SK-N-SH (cell line): ENCODE data around the gene ZNF319. TPM values are rescaled to one million over a fixed set of nuclear protein-coding genes. Genes with fewer than 3 reads are reported as not detected.

Source experiments
- CTCF ChIA-PET: fragments of 300-600, 350-600 bp; formaldehyde crosslinking; extraction: SDS; loops from one replicate; lab custom pipeline; 2021; lab: Yijun Ruan, JAX
- POLR2A ChIA-PET: fragments of 350-600 bp; sonication (Branson Sonifier 250); formaldehyde crosslinking; extraction: SDS; loops from one replicate; lab custom pipeline; 2020; ENCODE audit warnings: antibody characterized with exemption, inconsistent platforms; lab: Yijun Ruan, JAX
- DNase-seq: peaks from one replicate; pipeline ENCODE4 v3.0.0; 2012
- H2AFZ ChIP-seq: fragments of 200-600 bp; sonication (generic); 2 replicates; pipeline ENCODE4 v1.8.1; 2016; ENCODE audit warnings: antibody characterized with exemption, mild to moderate bottlenecking, low read depth
- H3F3A ChIP-seq: fragments of 200-600 bp; sonication (generic); replicated peaks from 2 replicates; pipeline ENCODE3; 2016; ENCODE audit warnings: antibody characterized with exemption, mild to moderate bottlenecking; ENCODE audit not compliant: insufficient read depth
- H3K27ac ChIP-seq, 2 experiments: fragments of 200-500 bp in 1 of 2; fragments of 200-600 bp in 1 of 2; sonication (Bioruptor generic) in 1 of 2; sonication (generic), shearing (Covaris generic) in 1 of 2; 2 replicates each; pipeline versions ENCODE4 v1.5.1 to v1.6.1; 2014 to 2016; ENCODE audit warnings: low read depth in 2 of 2, inconsistent platforms in 1 of 2, low read length in 1 of 2, mild to moderate bottlenecking in 1 of 2, mixed read lengths in 1 of 2
- H3K27me3 ChIP-seq: fragments of 200-600 bp; sonication (generic), shearing (Covaris generic); 2 replicates; pipeline ENCODE4 v1.6.1; 2016; ENCODE audit warnings: mixed run types; ENCODE audit not compliant: insufficient read depth
- H3K36me3 ChIP-seq, 2 experiments: fragments of 200-500 bp in 1 of 2; fragments of 200-600 bp in 1 of 2; sonication (Bioruptor generic) in 1 of 2; sonication (generic) in 1 of 2; replicated peaks in 1 of 2; 2 replicates each; pipeline versions ENCODE3 to v1.5.1; 2014 to 2016; ENCODE audit warnings: low read length in 1 of 2, mild to moderate bottlenecking in 1 of 2; ENCODE audit not compliant: insufficient read depth in 2 of 2, control insufficient read depth in 1 of 2
- H3K4me1 ChIP-seq, 2 experiments: fragments of 200-500 bp in 1 of 2; fragments of 200-600 bp in 1 of 2; sonication (Bioruptor generic) in 1 of 2; sonication (generic), shearing (Covaris generic) in 1 of 2; 2 replicates each; pipeline versions ENCODE4 v1.5.1 to v1.6.1; 2014 to 2016; ENCODE audit warnings: low read depth in 1 of 2, low read length in 1 of 2, mixed run types in 1 of 2; ENCODE audit not compliant: insufficient read depth in 2 of 2, control insufficient read depth in 1 of 2
- H3K4me2 ChIP-seq: fragments of 200-600 bp; sonication (generic), shearing (Covaris generic); 2 replicates; pipeline ENCODE4 v1.6.1; 2017; ENCODE audit warnings: mixed run types
- H3K4me3 ChIP-seq, 2 experiments: fragments of 200-500 bp in 1 of 2; fragments of 200-600 bp in 1 of 2; sonication (Bioruptor generic) in 1 of 2; sonication (generic), shearing (Covaris generic) in 1 of 2; 2 replicates each; pipeline versions ENCODE4 v1.5.1 to v1.8.1; 2014 to 2016; ENCODE audit warnings: low read depth in 2 of 2, inconsistent platforms in 1 of 2, low read length in 1 of 2, mild to moderate bottlenecking in 1 of 2, mixed read lengths in 1 of 2, moderate library complexity in 1 of 2
- H3K79me2 ChIP-seq: fragments of 200-600 bp; sonication (generic); 2 replicates; pipeline ENCODE4 v1.8.1; 2017; ENCODE audit warnings: mild to moderate bottlenecking; ENCODE audit not compliant: insufficient read depth
- H3K9ac ChIP-seq: fragments of 200-600 bp; sonication (generic); 2 replicates; pipeline ENCODE4 v1.6.1; 2017; ENCODE audit warnings: mixed run types
- H3K9me2 ChIP-seq: fragments of 200-600 bp; sonication (generic); 2 replicates; pipeline ENCODE4 v1.6.1; 2017; ENCODE audit warnings: mixed run types
- H3K9me3 ChIP-seq: fragments of 200-600 bp; sonication (generic); 2 replicates; pipeline ENCODE4 v1.6.1; 2017; ENCODE audit warnings: mixed run types, mild to moderate bottlenecking, moderate library complexity
- H4K20me1 ChIP-seq: fragments of 200-600 bp; sonication (generic); 2 replicates; pipeline ENCODE4 v1.6.1; 2017; ENCODE audit warnings: mild to moderate bottlenecking, mixed run types; ENCODE audit not compliant: insufficient read depth
- CHD2 ChIP-seq: fragments of 150-350 bp; IDR thresholded peaks from 2 replicates; pipeline ENCODE4 v1.6.1; 2018; ENCODE audit warnings: low read length; ENCODE audit not compliant: partially characterized antibody
- CTCF ChIP-seq: fragments of 200-600 bp; sonication (generic); IDR thresholded peaks from 2 replicates; pipeline ENCODE4 v1.6.1; 2017; ENCODE audit warnings: antibody characterized with exemption, mild to moderate bottlenecking, moderate library complexity
- ELF1 ChIP-seq: IDR thresholded peaks from 2 replicates; pipeline ENCODE4 v1.4.0; 2012
- EZH2phosphoT487 ChIP-seq: fragments of 200-600 bp; sonication (generic); IDR thresholded peaks from 2 replicates; pipeline ENCODE4 v1.6.1; 2017; ENCODE audit warnings: low read depth, mixed run types, mild to moderate bottlenecking, antibody characterized with exemption, moderate library complexity, borderline replicate concordance
- FOXJ3 ChIP-seq: sonication (generic); formaldehyde crosslinking; IDR thresholded peaks from 2 replicates; pipeline ENCODE4 v1.5.1; 2020; ENCODE audit warnings: mild to moderate bottlenecking, missing genetic modification reagents
- FOXM1 ChIP-seq: IDR thresholded peaks from 2 replicates; pipeline ENCODE4 v1.4.0; 2012; ENCODE audit warnings: low read depth, mild to moderate bottlenecking
- IRF3 ChIP-seq: fragments of 150-350 bp; IDR thresholded peaks from 2 replicates; pipeline ENCODE4 v1.6.1; 2016; ENCODE audit warnings: mild to moderate bottlenecking, low read depth, low read length
- NRF1 ChIP-seq: IDR thresholded peaks from 2 replicates; pipeline ENCODE4 v1.6.1; 2012; ENCODE audit warnings: low read depth, mild to moderate bottlenecking, low read length
- POLR2AphosphoS5 ChIP-seq: IDR thresholded peaks from 2 replicates; pipeline ENCODE4 v1.6.1; 2012; ENCODE audit warnings: low read depth, low read length
- RAD21 ChIP-seq: IDR thresholded peaks from 2 replicates; pipeline ENCODE4 v1.6.1; 2012; ENCODE audit warnings: mild to moderate bottlenecking, low read length
- RCOR1 ChIP-seq: fragments of 150-350 bp; IDR thresholded peaks from 2 replicates; pipeline ENCODE4 v1.6.1; 2017; ENCODE audit warnings: antibody characterized with exemption, low read length
- REST ChIP-seq: IDR thresholded peaks from 2 replicates; pipeline ENCODE4 v1.6.1; 2012; ENCODE audit warnings: mild to moderate bottlenecking, low read depth, low read length, moderate library complexity
- RFX5 ChIP-seq: IDR thresholded peaks from 2 replicates; pipeline ENCODE4 v1.6.1; 2012; ENCODE audit warnings: mild to moderate bottlenecking, improper control_type of control experiment, low read length
- SIN3A ChIP-seq: IDR thresholded peaks from 2 replicates; pipeline ENCODE4 v1.6.1; 2012; ENCODE audit warnings: low read depth, mild to moderate bottlenecking, low read length, moderate library complexity, borderline replicate concordance
- TAF1 ChIP-seq: IDR thresholded peaks from 2 replicates; pipeline ENCODE4 v1.6.1; 2012; ENCODE audit warnings: low read depth, mild to moderate bottlenecking, low read length, moderate library complexity, borderline replicate concordance
- TCF12 ChIP-seq: IDR thresholded peaks from 2 replicates; pipeline ENCODE4 v1.4.0; 2012
- USF1 ChIP-seq: IDR thresholded peaks from 2 replicates; pipeline ENCODE4 v1.4.0; 2012; ENCODE audit warnings: low read depth, borderline replicate concordance
- YY1 ChIP-seq: IDR thresholded peaks from 2 replicates; pipeline ENCODE4 v1.4.0; 2012; ENCODE audit warnings: low read depth, mild to moderate bottlenecking
- ZBTB33 ChIP-seq: IDR thresholded peaks from 2 replicates; pipeline ENCODE4 v1.4.0; 2012; ENCODE audit warnings: low read depth, borderline replicate concordance
- WGBS: methylation state at CpG from one replicate; pipeline ENCODE4 v1.1.6; 2017; ENCODE audit warnings: low lambda C conversion rate; 5-methylcytosine and 5-hydroxymethylcytosine counted together
- polyA plus RNA-seq, 3 experiments: library from polyadenylated mRNA; depleted of rRNA; stranded (reverse); fragments of >200 nt; gene quantifications; 2 replicates each; pipeline ENCODE4 v1.2.3, GENCODE V29; 2012

ZNF319 gene
- polyA plus RNA-seq, 1 of the 3 experiments (the other 2 are of a cell fraction): 7.6 TPM

- H3K36me3 ChIP-seq: no peaks in the 10 kb centered on the region
- H3K4me1 ChIP-seq: no peaks in the 10 kb centered on the region; a peak in 1 of 4 replicates
- no peaks in the 10 kb centered on the region for H3F3A ChIP-seq
- H2AFZ ChIP-seq: no peak overlapping the region
- no peaks in the 10 kb centered on the region for H3K79me2 ChIP-seq
- H3K4me2 ChIP-seq: no peak overlapping the region
- ChIA-PET POLR2A (no interaction called here), CTCF (interaction anchor here (1.1 kb wide), 1 partner anchor 60 kb away, joined by 4 read pairs; no protein-coding TSS in a partner anchor)
- peaks cover 8% of the 10 kb centered on the region; the same call in 1 of the 2 replicates for H3K27me3 ChIP-seq
- TF ChIP-seq RCOR1 (no peak), SIN3A (no peak), CTCF (no peak), IRF3 (no peak), POLR2AphosphoS5 (no peak), USF1 (no peak), CHD2 (no peak), RAD21 (no peak)
- H3K4me3 ChIP-seq: no peak overlapping the region
- H3K9me2 ChIP-seq: no peaks in the 10 kb centered on the region
- H3K9ac ChIP-seq: no peak overlapping the region
- WGBS: 74% methylated on average over 11 of the region's 11 CpGs
- H3K9me3 ChIP-seq: no peaks in the 10 kb centered on the region
- no peak overlapping the region for H3K27ac ChIP-seq
- DNase-seq: no peak
- no peaks in the 10 kb centered on the region for H4K20me1 ChIP-seq
Observed at GRCh38 chr16:57959804-57960203, 40.7 kb downstream of the ZNF319 start.

- Histone ChIP-seq H3K4me1 (no peaks in the 10 kb centered on the region; a peak in 1 of 4 replicates), H3K9me2 (no peaks in the 10 kb centered on the region), H3K27ac (no peak overlapping the region), H3K36me3 (no peaks in the 10 kb centered on the region), H3K27me3 (peaks cover 8% of the 10 kb centered on the region; the same call in 1 of the 2 replicates), H3K9me3 (no peaks in the 10 kb centered on the region), H3F3A (no peaks in the 10 kb centered on the region), H3K4me2 (no peak overlapping the region), H4K20me1 (no peaks in the 10 kb centered on the region), H2AFZ (no peak overlapping the region), H3K79me2 (no peaks in the 10 kb centered on the region), H3K4me3 (no peak overlapping the region), H3K9ac (no peak overlapping the region)
- DNase-seq: no peak
- POLR2A ChIA-PET: no interaction called here
- CTCF ChIA-PET: interaction anchor here (1.1 kb wide), 2 partner anchors 42 to 59 kb away, joined by 3 to 4 read pairs; partner anchors contain the start of gene USB1
- WGBS: 76% methylated on average over 8 of the region's 8 CpGs
- TF ChIP-seq TAF1 (no peak), EZH2phosphoT487 (no peak), TCF12 (no peak), POLR2AphosphoS5 (no peak), FOXM1 (no peak), ELF1 (no peak), CHD2 (no peak), YY1 (no peak), NRF1 (no peak), RFX5 (no peak), FOXJ3 (CRISPR knock-in tag) (no peak), ZBTB33 (no peak), REST (no peak)
Observed at GRCh38 chr16:57959121-57959520, 41.4 kb downstream of the ZNF319 start.
